Measurements from ENCODE around the gene ABCA2.

DNA sequence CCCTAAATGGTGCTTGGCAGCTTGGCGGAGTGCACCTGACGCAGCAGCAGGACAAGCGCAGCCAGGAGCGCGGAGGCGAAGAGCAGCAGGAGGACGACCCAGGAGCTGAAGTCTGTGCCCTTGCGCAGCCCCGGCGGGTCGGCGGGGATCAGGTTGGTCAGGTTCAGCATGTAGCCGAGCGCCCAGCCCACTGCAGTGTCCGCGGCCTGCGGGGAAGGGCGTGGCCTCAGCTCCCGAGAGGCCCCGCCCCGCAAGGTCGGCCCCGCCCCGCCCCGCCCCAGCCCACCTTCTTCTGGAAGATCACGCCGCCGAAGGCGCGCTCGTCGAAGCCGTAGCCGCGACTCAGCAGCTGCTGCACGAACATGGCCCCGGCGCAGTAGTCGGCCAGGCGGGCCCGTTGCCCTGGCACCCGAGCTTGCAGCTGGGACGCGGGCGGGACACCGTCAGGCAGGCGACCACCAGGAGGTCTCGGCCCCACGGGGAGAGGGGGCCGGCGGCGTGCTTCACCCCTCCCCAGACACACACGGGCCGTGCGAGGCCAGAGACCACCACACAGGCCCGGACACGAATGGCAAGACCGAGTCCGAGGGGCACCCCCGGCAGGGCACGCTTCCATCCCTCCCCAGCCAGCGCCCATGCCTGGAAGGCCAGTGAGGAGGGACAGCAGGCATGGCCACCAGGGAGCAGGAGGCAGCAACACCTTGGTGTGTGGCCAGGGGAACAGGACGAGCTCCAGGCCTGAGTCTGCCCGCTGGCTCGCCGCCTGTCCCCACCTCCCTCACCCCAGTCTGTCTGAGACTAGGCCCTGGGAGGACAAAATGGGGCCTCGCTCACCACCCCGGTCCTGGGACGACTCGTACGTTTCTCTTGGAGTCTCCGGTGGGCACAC lies 20.9 kb upstream of the ABCA2 start:
- TF ChIP-seq CTCF (IDR thresholded peaks at IDR 0.05) (no peak), POLR2A (IDR thresholded peaks at IDR 0.05) (no peak)
